HEK293 (cell line): ENCODE results near the gene GRM2.
"Not testable (repeated sequence)": the region's sequence is repeated elsewhere in the genome, so short reads cannot be mapped to it uniquely, and the experiment has no call there.

Source experiments
- CTCF ChIP-seq: fragments of 450-650 bp; formaldehyde crosslinking; IDR thresholded peaks from 2 replicates; pipeline ENCODE4 v1.5.1; 2016; ENCODE audit warnings: missing biosample characterization, missing genetic modification characterization
- GLI2 ChIP-seq: fragments of 450-650 bp; formaldehyde crosslinking; IDR thresholded peaks from 2 replicates; pipeline ENCODE4; 2017; ENCODE audit warnings: missing biosample characterization, missing genetic modification characterization, low read depth, borderline replicate concordance
- RBAK ChIP-seq: fragments of 450-650 bp; formaldehyde crosslinking; IDR thresholded peaks from 2 replicates; pipeline ENCODE4 v1.5.1; 2016; ENCODE audit warnings: missing biosample characterization, missing genetic modification characterization
- YY1 ChIP-seq: fragments of 450-650 bp; formaldehyde crosslinking; IDR thresholded peaks from 2 replicates; pipeline ENCODE4 v1.5.1; 2018; ENCODE audit warnings: missing biosample characterization, missing genetic modification characterization
- ZFHX2 ChIP-seq: fragments of 450-650 bp; formaldehyde crosslinking; conservative IDR thresholded peaks from 2 replicates; pipeline ENCODE4 v1.5.1; 2016; ENCODE audit warnings: missing biosample characterization, missing genetic modification characterization
- ZFP69B ChIP-seq: fragments of 450-650 bp; formaldehyde crosslinking; IDR thresholded peaks from 2 replicates; pipeline ENCODE4 v1.5.1; 2016; ENCODE audit warnings: missing biosample characterization, missing genetic modification characterization
- ZNF274 ChIP-seq, 2 experiments: fragments of 200-500 bp in 1 of 2; fragments of 450-650 bp in 1 of 2; sonication (Bioruptor generic) in 1 of 2; formaldehyde crosslinking in 1 of 2; IDR thresholded peaks; 2 replicates each; pipeline versions ENCODE4 v1.5.1 to v1.6.1; 2014 to 2016; ENCODE audit warnings: borderline replicate concordance in 1 of 2, inconsistent platforms in 1 of 2, low read length in 1 of 2, missing biosample characterization in 1 of 2, missing genetic modification characterization in 1 of 2
- ZNF398 ChIP-seq: fragments of 450-650 bp; formaldehyde crosslinking; IDR thresholded peaks from 2 replicates; pipeline ENCODE4 v1.5.1; 2017; ENCODE audit warnings: missing biosample characterization, missing genetic modification characterization
- ZNF560 ChIP-seq: fragments of 450-650 bp; formaldehyde crosslinking; IDR thresholded peaks from 2 replicates; pipeline ENCODE4 v1.5.1; 2017; ENCODE audit warnings: missing biosample characterization, missing genetic modification characterization, borderline replicate concordance
- ZNF670 ChIP-seq: fragments of 450-650 bp; formaldehyde crosslinking; IDR thresholded peaks from 2 replicates; pipeline ENCODE4 v1.5.1; 2016; ENCODE audit warnings: missing biosample characterization, missing genetic modification characterization, low read depth
- ZSCAN5A ChIP-seq: fragments of 450-650 bp; formaldehyde crosslinking; IDR thresholded peaks from 2 replicates; pipeline ENCODE4 v1.5.1; 2016; ENCODE audit warnings: missing biosample characterization, missing genetic modification characterization

DNA sequence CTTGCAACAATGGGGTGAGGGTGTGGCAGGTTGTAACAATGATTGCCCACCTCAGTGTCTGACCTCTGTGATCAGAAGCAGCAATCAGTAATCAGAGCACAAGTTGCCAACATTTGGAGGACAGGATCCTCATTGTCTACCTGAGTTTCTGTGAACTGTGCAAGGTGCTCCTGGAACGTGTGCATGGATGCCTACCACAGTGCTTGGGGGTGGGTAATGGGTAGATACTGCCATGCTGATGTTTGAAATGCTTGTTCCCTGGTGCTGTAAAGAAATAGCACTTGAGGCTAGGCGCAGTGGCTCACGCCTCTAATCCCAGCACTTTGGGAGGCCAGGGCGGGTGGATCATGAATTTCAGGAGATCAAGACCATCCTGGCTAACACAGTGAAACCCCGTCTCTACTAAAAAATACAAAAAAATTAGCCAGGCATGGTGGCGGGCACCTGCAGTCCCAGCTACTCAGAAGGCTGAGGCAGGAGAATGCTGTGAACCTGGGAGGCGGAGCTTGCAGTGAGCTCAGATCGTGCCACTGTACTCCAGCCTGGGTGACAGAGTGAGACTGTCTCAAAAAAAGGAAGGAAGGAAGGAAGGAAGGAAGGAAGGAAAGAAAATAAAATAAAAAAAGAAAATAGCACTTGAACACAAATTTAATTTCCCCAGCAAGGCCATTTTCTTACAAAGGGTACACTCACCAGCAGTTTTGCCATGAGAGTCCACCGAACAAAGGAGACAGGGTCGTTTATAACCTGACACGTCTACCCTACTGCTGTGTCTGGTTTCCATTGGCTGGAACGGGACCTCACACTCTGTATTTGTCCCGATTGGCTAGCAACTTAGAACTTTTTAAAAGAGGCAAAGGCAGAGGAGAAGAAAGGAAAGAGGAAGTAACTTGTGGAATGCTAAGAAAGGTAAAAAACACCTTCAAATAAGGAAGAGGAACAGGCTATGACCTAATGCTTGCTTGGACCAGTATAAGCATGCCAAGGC lies 47.2 kb downstream of the GRM2 start:
- TF ChIP-seq ZSCAN5A; CTCF (tag by site-specific recombination); ZNF560 (tag by site-specific recombination); ZNF274 (IDR thresholded peaks at IDR 0.05; ENCODE audit: low read length); ZNF274 (tag by site-specific recombination; IDR thresholded peaks at IDR 0.05; ENCODE audit: borderline replicate concordance); YY1 (tag by site-specific recombination); ZFP69B; GLI2 (tag by site-specific recombination); RBAK (tag by site-specific recombination); ZNF398 (tag by site-specific recombination); ZNF670 (tag by site-specific recombination); ZFHX2: not testable (repeated sequence)
